ENCODE data around the gene KLHDC10.
A peak's percentile ranks its signal among the peaks of the same experiment; 100 is the strongest.
"Not testable (repeated sequence)": the region's sequence is repeated elsewhere in the genome, so short reads cannot be mapped to it uniquely, and the experiment has no call there.

Gene KLHDC10

GRCh38 chr7:130160023-130160422, 89.7 kb downstream of the KLHDC10 start:
- no peak for DNase-seq

DNA sequence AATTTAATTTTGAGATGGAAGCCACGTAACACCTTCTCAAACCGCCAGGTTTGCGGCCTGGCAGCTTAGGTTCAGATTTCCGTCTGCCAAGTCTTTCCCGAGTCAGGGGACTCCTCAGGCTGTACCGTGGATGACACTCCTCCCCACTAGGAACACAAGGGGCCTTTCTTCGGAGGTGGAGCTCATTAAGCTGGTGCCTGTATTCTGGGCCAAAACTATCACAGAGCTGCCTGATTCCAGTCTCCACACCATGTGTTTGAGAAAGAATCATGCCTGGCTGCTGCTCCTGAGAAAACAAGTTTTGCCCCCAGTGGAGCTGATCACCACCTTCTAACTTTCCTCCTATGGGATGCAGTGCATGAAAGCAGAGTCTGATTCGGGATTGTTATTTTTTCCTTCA, 90.1 kb downstream of the KLHDC10 start:
- no peak for DNase-seq

DNA sequence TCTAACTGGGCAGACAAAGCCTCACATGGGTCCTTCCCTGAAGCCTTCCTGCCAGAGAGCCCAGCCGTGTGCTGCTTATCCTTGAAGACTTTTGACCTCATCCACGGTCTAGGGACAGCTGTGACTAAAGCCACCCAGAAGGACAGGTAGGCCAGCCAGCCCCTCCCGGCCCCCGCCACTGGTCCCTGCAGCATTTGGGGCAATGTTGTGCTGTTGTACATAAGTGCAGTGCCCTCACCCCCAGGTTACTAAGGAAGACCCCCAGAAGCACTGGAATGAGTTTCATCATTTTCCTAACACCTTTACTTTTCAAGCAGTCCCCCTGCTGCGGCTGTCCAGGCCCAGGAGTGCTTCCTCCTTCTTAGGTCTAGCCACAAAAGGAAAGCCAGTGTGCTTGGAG, 91.9 kb downstream of the KLHDC10 start:
- DNase-seq, result no peak

DNA sequence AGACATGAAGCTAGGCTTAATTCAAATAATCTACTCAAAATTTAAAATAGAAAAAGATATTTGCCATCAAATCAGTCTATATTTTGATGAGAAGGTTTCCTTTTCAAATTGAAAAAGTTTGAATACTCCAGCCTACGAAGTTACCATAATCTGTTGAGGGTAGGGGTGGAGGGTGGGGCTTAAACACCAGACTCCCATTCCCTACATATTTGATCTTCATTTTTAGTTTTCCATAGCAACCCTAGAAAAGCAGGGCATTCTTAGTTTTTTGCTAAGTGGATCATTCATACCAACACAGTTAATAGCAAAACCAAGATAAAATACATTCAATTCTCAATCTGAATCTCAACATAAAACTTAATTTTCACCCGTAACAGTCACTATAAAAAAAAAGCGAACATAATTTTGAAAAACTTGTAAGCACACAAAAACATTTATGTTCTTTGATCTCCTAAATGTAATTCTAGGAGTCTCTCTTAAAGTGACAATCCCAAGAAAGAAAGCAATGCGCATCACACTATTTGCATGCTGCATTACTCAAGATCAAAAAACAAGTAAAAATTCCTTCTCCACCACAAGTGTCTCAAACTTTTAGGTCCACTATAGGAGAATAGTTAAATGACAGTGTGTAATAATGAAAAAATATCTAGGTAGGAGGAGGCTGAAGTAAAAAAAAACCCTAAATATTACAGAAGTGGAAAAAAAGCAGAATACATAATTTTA, 104.1 kb downstream of the KLHDC10 start:
- DNase-seq, result no peak

DNA sequence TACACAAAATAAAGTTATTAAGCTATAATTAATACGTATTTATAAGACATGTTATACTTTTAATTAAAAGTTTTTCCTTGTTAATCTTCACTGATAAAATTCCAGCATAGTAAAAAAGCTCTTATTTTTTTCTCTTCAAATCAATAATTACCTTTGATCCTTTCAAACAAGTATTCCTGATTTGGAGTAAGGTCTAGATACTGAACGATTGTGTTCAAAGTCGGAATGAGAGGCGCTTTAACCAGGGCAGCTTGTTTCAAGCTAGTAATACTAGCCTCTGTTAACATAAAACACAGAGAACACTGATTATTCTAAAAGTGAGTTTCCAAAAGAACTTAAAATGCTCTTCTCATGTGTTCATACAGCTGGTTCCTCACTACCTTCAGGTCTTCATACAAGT, 107.9 kb downstream of the KLHDC10 start:
- no peak for DNase-seq

DNA sequence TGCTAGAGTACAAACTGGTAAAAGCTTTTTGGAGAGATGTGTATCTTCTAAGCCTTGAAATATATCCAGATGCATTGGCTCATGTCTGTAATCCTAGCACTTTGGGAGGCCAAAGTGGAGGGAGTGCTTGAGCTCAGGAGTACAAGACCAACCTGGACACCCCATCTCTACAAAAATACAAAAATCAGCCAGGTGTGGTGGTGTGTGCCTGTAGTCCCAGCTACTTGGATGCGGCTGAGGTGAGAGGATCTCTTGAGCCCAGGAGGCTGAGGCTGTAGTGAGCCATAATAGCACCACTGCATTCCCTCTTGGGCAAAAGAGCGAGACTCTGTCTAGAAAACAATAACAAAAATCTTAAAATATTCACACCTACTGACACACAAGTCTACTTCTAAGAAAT, 109.3 kb downstream of the KLHDC10 start:
- no peak for DNase-seq

- DNase-seq, result peak; percentile 66
These were observed 110.4 kb downstream of the KLHDC10 start for GRCh38 chr7:130180571-130181262.

GRCh38 chr7:130181263-130181605, 110.9 kb downstream of the KLHDC10 start:
- DNase-seq, result no peak

- DNase-seq, result no peak
These were observed 112.7 kb downstream of the KLHDC10 start for GRCh38 chr7:130182990-130183389.

DNA sequence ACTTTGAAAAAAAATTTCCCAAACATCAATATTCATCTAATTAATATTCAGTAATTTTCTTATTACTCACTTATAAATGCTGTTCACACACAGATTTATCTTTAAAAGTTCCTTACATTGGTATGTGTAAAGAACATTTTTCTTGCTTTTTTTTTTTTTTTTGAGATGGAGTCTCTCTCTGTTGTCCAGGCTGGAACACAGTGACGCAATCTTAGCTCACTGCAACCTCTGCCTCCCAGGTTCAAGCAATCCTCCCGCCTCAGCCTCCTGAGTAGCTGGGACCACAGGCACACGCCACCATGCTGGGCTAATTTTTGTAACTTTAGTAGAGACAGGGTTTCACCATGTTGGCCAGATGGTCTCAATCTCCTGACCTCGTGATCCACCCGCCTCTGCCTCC, 114.0 kb downstream of the KLHDC10 start:
- not testable (repeated sequence) for DNase-seq

All from activated effector memory CD4-positive, alpha-beta T cell treated with anti-CD3 and anti-CD28 coated beads, Interleukin-2, amount 50 U/mL, for 16 hours (primary cell).